HCT116 (cell line): ENCODE data around the gene CALML3. TPM values are rescaled to one million over a fixed set of nuclear protein-coding genes. Genes with fewer than 3 reads are reported as not detected.

Source experiments
- ATAC-seq: fragments of 200-7000 bp; cut with Tn5 transposase; 2 replicates; pipeline ENCODE4 v1.9.1; 2020; ENCODE audit warnings: mild to moderate bottlenecking, moderate library complexity
- BruUV-seq: library from RNA; stranded (reverse); fragments of 400-500 nt; replicated peaks from 2 replicates; lab custom pipeline; 2021; lab: Mats Ljungman, UMichigan
- CTCF ChIA-PET: fragments of 300-600 bp; sonication (Branson Sonifier 250); formaldehyde crosslinking; loops from one replicate; lab custom pipeline; 2021; ENCODE audit warnings: antibody characterized with exemption; lab: Charles Lee
- POLR2A ChIA-PET: fragments of 300-600, 350-600 bp; sonication (Branson Sonifier 250); formaldehyde crosslinking; loops from one replicate; lab custom pipeline; 2021; ENCODE audit warnings: antibody characterized with exemption; lab: Charles Lee
- RAD21 ChIA-PET, 2 experiments: fragments of 300-600 bp; sonication (Branson Sonifier 250); formaldehyde crosslinking; loops; one replicate each; lab custom pipeline; 2023; ENCODE audit warnings: low total read pairs in 2 of 2; ENCODE audit not compliant: uncharacterized antibody in 2 of 2, unreplicated experiment in 2 of 2, low non-redundant PET in 1 of 2; lab: Charles Lee
- DNase-seq: peaks from one replicate; pipeline ENCODE4 v3.0.0-alpha.2; 2010; ENCODE audit warnings: low read depth, low spot score
- H2AFZ ChIP-seq: fragments of 200-600 bp; shearing (Covaris generic), sonication (generic); 2 replicates; pipeline ENCODE4 v1.6.1; 2017; ENCODE audit warnings: low read depth, mixed run types, mixed read lengths, antibody characterized with exemption, low read length; ENCODE audit not compliant: poor library complexity, severe bottlenecking
- H3K27ac ChIP-seq: 2 replicates; pipeline ENCODE4 v1.5.1; 2012; ENCODE audit warnings: low read depth, low read length
- H3K27me3 ChIP-seq: fragments of 200-600 bp; sonication (generic); 2 replicates; pipeline ENCODE4 v1.6.1; 2016; ENCODE audit warnings: mixed run types, low read length, mixed read lengths; ENCODE audit not compliant: insufficient read depth
- H3K36me3 ChIP-seq, 2 experiments: fragments of 200-500 bp in 1 of 2; fragments of 200-600 bp in 1 of 2; sonication (Bioruptor generic) in 1 of 2; sonication (generic) in 1 of 2; 2 replicates each; pipeline versions ENCODE4 v1.5.1 to v1.6.1; 2014 to 2016; ENCODE audit warnings: low read length in 2 of 2, inconsistent platforms in 1 of 2, mixed read lengths in 1 of 2, mixed run types in 1 of 2; ENCODE audit not compliant: insufficient read depth in 2 of 2, control insufficient read depth in 1 of 2
- H3K4me1 ChIP-seq, 2 experiments: fragments of 200-600 bp in 1 of 2; sonication (generic) in 1 of 2; 2 replicates each; pipeline versions ENCODE4 v1.5.1 to v1.6.1; 2012 to 2017; ENCODE audit warnings: low read length in 2 of 2, inconsistent platforms in 1 of 2, mild to moderate bottlenecking in 1 of 2, mixed read lengths in 1 of 2, mixed run types in 1 of 2, moderate library complexity in 1 of 2; ENCODE audit not compliant: insufficient read depth in 2 of 2, control insufficient read depth in 1 of 2
- H3K4me2 ChIP-seq: fragments of 200-600 bp; sonication (generic); 2 replicates; pipeline ENCODE4 v1.6.1; 2017; ENCODE audit warnings: mixed run types, low read length, mixed read lengths
- H3K4me3 ChIP-seq, 2 experiments: fragments of 200-600 bp in 1 of 2; sonication (generic) in 1 of 2; replicated peaks in 1 of 2; 2 replicates each; pipeline ENCODE4 v1.5.1; 2011 to 2016; ENCODE audit warnings: low read length in 2 of 2, control low read depth in 1 of 2, low read depth in 1 of 2, mild to moderate bottlenecking in 1 of 2, mixed read lengths in 1 of 2, mixed run types in 1 of 2
- H3K79me2 ChIP-seq: fragments of 200-600 bp; sonication (generic); 2 replicates; pipeline ENCODE4 v1.6.1; 2017; ENCODE audit warnings: mild to moderate bottlenecking, mixed run types, low read length, moderate library complexity, mixed read lengths; ENCODE audit not compliant: insufficient read depth
- H3K9ac ChIP-seq: fragments of 200-600 bp; sonication (generic); 2 replicates; pipeline ENCODE4 v1.6.1; 2016; ENCODE audit warnings: low read length, mixed read lengths
- H3K9me2 ChIP-seq: fragments of 200-600 bp; sonication (generic), shearing (Covaris generic); 2 replicates; pipeline ENCODE4 v1.6.1; 2017; ENCODE audit warnings: mixed run types, mild to moderate bottlenecking, moderate library complexity; ENCODE audit not compliant: insufficient read depth
- H3K9me3 ChIP-seq, 2 experiments: fragments of 200-500 bp in 1 of 2; fragments of 200-600 bp in 1 of 2; sonication (Bioruptor generic) in 1 of 2; sonication (generic) in 1 of 2; 2 replicates each; pipeline ENCODE4 v1.6.1; 2014 to 2017; ENCODE audit warnings: low read length in 2 of 2, mixed read lengths in 2 of 2, inconsistent platforms in 1 of 2, low read depth in 1 of 2, mild to moderate bottlenecking in 1 of 2, mixed run types in 1 of 2, moderate library complexity in 1 of 2; ENCODE audit not compliant: control insufficient read depth in 1 of 2, insufficient read depth in 1 of 2
- H4K20me1 ChIP-seq: fragments of 200-600 bp; sonication (generic), shearing (Covaris generic); 2 replicates; pipeline ENCODE4 v1.6.1; 2017; ENCODE audit warnings: mixed run types, mild to moderate bottlenecking, moderate library complexity; ENCODE audit not compliant: insufficient read depth
- ATF3 ChIP-seq: IDR thresholded peaks from 2 replicates; pipeline ENCODE4 v1.6.1; 2012
- CBX3 ChIP-seq: IDR thresholded peaks from 2 replicates; pipeline ENCODE4 v1.6.1; 2012; ENCODE audit warnings: low read depth
- CEBPB ChIP-seq: IDR thresholded peaks from 2 replicates; pipeline ENCODE4 v1.6.1; 2012; ENCODE audit warnings: low read depth
- EGR1 ChIP-seq: IDR thresholded peaks from 2 replicates; pipeline ENCODE4 v1.6.1; 2012; ENCODE audit warnings: low read depth
- EZH2 ChIP-seq: fragments of 200-600 bp; sonication (generic); IDR thresholded peaks from 2 replicates; pipeline ENCODE4 v1.6.1; 2017; ENCODE audit warnings: antibody characterized with exemption, mixed run types
- EZH2phosphoT487 ChIP-seq: fragments of 200-600 bp; IDR thresholded peaks from 2 replicates; pipeline ENCODE4 v1.6.1; 2018; ENCODE audit warnings: antibody characterized with exemption, borderline replicate concordance
- FOSL1 ChIP-seq: IDR thresholded peaks from 2 replicates; pipeline ENCODE4 v1.6.1; 2012; ENCODE audit warnings: low read depth
- JUND ChIP-seq: IDR thresholded peaks from 2 replicates; pipeline ENCODE4 v1.6.1; 2012
- MAX ChIP-seq: IDR thresholded peaks from 2 replicates; pipeline ENCODE4 v1.6.1; 2012
- POLR2A ChIP-seq: IDR thresholded peaks from 2 replicates; pipeline ENCODE4 v1.7.0; 2011; ENCODE audit warnings: borderline replicate concordance; ENCODE audit not compliant: insufficient read depth, insufficient read length; ENCODE audit errors: extremely low read depth
- POLR2AphosphoS5 ChIP-seq: IDR thresholded peaks from 2 replicates; pipeline ENCODE4 v1.6.1; 2011; ENCODE audit warnings: mild to moderate bottlenecking, low read depth, low read length, moderate library complexity
- RAD21 ChIP-seq: IDR thresholded peaks from 2 replicates; pipeline ENCODE4 v1.6.1; 2012; ENCODE audit warnings: low read depth, mild to moderate bottlenecking
- REST ChIP-seq: IDR thresholded peaks from 2 replicates; pipeline ENCODE4 v1.6.1; 2012; ENCODE audit warnings: low read depth
- SIN3A ChIP-seq: IDR thresholded peaks from 2 replicates; pipeline ENCODE4 v1.6.1; 2012; ENCODE audit warnings: low read depth
- SP1 ChIP-seq: IDR thresholded peaks from 2 replicates; pipeline ENCODE4 v1.6.1; 2012; ENCODE audit warnings: low read depth
- SRF ChIP-seq: IDR thresholded peaks from 2 replicates; pipeline ENCODE4 v1.6.1; 2012; ENCODE audit warnings: low read depth
- TCF7L2 ChIP-seq: IDR thresholded peaks from 2 replicates; pipeline ENCODE4 v1.7.0; 2011; ENCODE audit warnings: borderline replicate concordance, inconsistent platforms; ENCODE audit not compliant: insufficient read depth, insufficient read length; ENCODE audit errors: extremely low read depth
- YY1 ChIP-seq: IDR thresholded peaks from 2 replicates; pipeline ENCODE4 v1.6.1; 2011; ENCODE audit warnings: low read length, low read depth, moderate library complexity, mild to moderate bottlenecking; ENCODE audit not compliant: insufficient replicate concordance; ENCODE audit errors: extremely low read depth
- ZBTB33 ChIP-seq: IDR thresholded peaks from 2 replicates; pipeline ENCODE4 v1.6.1; 2011; ENCODE audit warnings: mild to moderate bottlenecking, low read length, moderate library complexity; ENCODE audit not compliant: insufficient replicate concordance; ENCODE audit errors: extremely low read depth
- intact Hi-C: fragments of 100-400 bp; cut with micrococcal nuclease; formaldehyde crosslinking; loops from 2 replicates; pipeline ENCODE4 v1.10.0; 2022
- total RNA-seq: library from RNA; stranded (reverse); gene quantifications from one replicate; pipeline ENCODE4 v1.2.1, GENCODE V29; 2021; ENCODE audit not compliant: unreplicated experiment

CALML3 gene
- total RNA-seq, 1 experiment from 2014 or later: not detected

GRCh38 chr10:5553400-5554170 lies 28.8 kb downstream of the CALML3 start:
- H3K4me1 ChIP-seq: peaks cover 13 to 34% of the 10 kb centered on the region in 2 experiments; a peak in 3 of 4 replicates
- BruUV-seq: no TSS peak
- no peaks in the 10 kb centered on the region for H4K20me1 ChIP-seq
- no peak overlapping the region for H3K9ac ChIP-seq
- no peak for DNase-seq
- no peak for ATAC-seq
- H3K4me3 ChIP-seq: no peak overlapping the region
- no peaks in the 10 kb centered on the region for H3K27me3 ChIP-seq
- RAD21 ChIA-PET: no interaction called here
- no peak overlapping the region for H2AFZ ChIP-seq
- TF ChIP-seq SIN3A (no peak), YY1 (no peak), ZBTB33 (no peak), FOSL1 (no peak), RAD21 (no peak), EZH2 (no peak), POLR2AphosphoS5 (no peak), SRF (no peak), REST (no peak), MAX (no peak), CEBPB (no peak), EGR1 (no peak), POLR2A (no peak), CBX3 (no peak), ATF3 (no peak), JUND (no peak), SP1 (no peak), EZH2phosphoT487 (no peak), TCF7L2 (no peak)
- no peaks in the 10 kb centered on the region for H3K36me3 ChIP-seq
- no peaks in the 10 kb centered on the region for H3K79me2 ChIP-seq
- CTCF ChIA-PET: no interaction called here
- intact Hi-C loops: no loop called here
- no peaks in the 10 kb centered on the region for H3K9me2 ChIP-seq
- no peaks in the 10 kb centered on the region for H3K9me3 ChIP-seq
- no peak overlapping the region for H3K4me2 ChIP-seq
- no peak overlapping the region for H3K27ac ChIP-seq
- POLR2A ChIA-PET: no interaction called here
